IPS DF 6.9 (cell line): ENCODE results near the gene ABHD2.
"Not testable (repeated sequence)": the region's sequence is repeated elsewhere in the genome, so short reads cannot be mapped to it uniquely, and the experiment has no call there.

Source experiments
- DNase-seq: peaks from one replicate; pipeline ENCODE4 v3.0.0-alpha.2; 2013; ENCODE audit warnings: low read depth, low spot score
- H3K27ac ChIP-seq: one replicate; pipeline ENCODE4 v1.5.1; 2013; ENCODE audit warnings: low read length, control low read depth
- H3K27me3 ChIP-seq: 2 replicates; pipeline ENCODE4 v1.6.1; 2013; ENCODE audit warnings: mild to moderate bottlenecking, low read length; ENCODE audit not compliant: control insufficient read depth, insufficient read depth
- H3K36me3 ChIP-seq: 2 replicates; pipeline ENCODE4 v1.6.1; 2013; ENCODE audit warnings: low read length; ENCODE audit not compliant: control insufficient read depth, insufficient read depth
- H3K4me1 ChIP-seq: 2 replicates; pipeline ENCODE4 v1.6.1; 2013; ENCODE audit warnings: low read length; ENCODE audit not compliant: control insufficient read depth, insufficient read depth
- H3K4me3 ChIP-seq: 2 replicates; pipeline ENCODE4 v1.5.1; 2013; ENCODE audit warnings: mild to moderate bottlenecking, low read length
- H3K9me3 ChIP-seq: 2 replicates; pipeline ENCODE4 v1.6.1; 2013; ENCODE audit warnings: low read length, inconsistent platforms; ENCODE audit not compliant: control insufficient read depth, insufficient read depth
- whole genome bisulfite sequencing: extraction: QIAGEN DNeasy Blood & Tissue Kit; methylation state at CpG from one replicate; pipeline ENCODE4 v1.1.7; 2013; ENCODE audit warnings: mixed read lengths, missing lambda C conversion rate; ENCODE audit not compliant: insufficient read length, insufficient coverage; 5-methylcytosine and 5-hydroxymethylcytosine counted together

Gene ABHD2

DNA sequence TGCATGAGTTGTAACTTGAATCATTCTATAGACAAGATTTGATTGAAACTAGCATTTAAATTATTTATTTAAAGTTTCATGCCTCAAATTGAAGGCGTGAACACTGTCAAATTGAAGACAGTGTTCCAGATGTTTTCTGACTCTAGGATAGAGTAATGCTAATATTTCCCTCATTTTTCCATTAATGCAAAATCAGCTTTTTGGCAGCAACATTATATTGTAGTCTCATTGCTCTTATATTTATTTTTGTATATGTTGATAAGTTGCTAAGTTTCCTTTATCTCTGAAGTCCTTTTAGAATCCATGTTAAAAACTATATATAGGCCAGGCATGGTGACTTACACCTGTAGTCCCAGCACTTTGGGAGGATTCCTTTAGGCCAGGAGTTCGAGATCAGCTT lies 160.3 kb downstream of the ABHD2 start:
- H3K9me3 ChIP-seq = no peaks in the 10 kb centered on the region
- no peaks in the 10 kb centered on the region for H3K27me3 ChIP-seq
- WGBS = no CpG with 5 or more reads among the region's 2 CpGs
- H3K4me1 ChIP-seq = no peaks in the 10 kb centered on the region
- DNase-seq = no peak
- no peak overlapping the region for H3K4me3 ChIP-seq
- H3K27ac ChIP-seq = no peak overlapping the region
- peaks cover 3% of the 10 kb centered on the region; the same call in 1 of the 2 replicates for H3K36me3 ChIP-seq

DNA sequence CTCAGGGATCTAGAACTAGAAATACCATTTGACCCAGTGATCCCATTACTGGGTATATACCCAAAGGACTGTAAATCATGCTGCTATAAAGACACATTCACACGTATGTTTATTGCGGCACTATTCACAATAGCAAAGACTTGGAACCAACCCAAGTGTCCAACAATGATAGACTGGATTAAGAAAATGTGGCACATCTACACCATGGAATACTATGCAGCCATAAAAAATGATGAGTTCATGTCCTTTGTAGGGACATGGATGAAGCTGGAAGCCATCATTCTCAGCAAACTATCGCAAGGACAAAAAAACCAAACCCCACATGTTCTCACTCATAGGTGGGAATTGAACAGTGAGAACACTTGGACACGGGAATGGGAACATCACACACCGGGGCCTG lies 161.9 kb downstream of the ABHD2 start:
- H3K27me3 ChIP-seq, H3K36me3 ChIP-seq, H3K4me1 ChIP-seq, H3K9me3 ChIP-seq, H3K4me3 ChIP-seq, H3K27ac ChIP-seq, DNase-seq: not testable (repeated sequence)
- WGBS = no CpG with 5 or more reads among the region's 5 CpGs
